NCI-H774 (cell line): ENCODE measurements around the gene CTSA.
"Not testable (repeated sequence)": the region's sequence is repeated elsewhere in the genome, so short reads cannot be mapped to it uniquely, and the experiment has no call there.

Experiments
- DNase-seq: peaks from one replicate; lab custom pipeline; 2025; lab: John Stamatoyannopoulos, UW

Gene CTSA

GRCh38 chr20:45896641-45897161 lies 5.6 kb downstream of the CTSA start:
- DNase-seq, result no peak

DNA sequence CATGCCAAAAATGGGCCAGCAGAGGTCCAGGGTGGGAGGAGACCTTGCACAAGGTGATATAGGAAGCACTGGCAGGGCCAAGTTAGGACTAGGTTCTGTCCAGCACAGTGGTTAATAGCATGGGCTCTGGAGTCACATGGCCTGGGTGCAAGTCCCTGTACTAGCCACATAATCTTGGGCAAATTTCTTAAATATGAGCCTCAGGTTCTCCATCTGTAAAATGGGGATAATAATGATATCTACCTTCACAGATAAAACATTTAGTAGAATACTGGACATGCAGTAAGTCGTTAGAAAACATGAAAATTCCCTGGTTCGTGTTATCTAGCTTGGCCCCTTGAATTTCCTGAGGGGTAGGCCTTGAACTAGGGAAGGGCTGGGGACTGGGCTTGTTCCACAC lies 6.2 kb downstream of the CTSA start:
- no peak for DNase-seq

DNA sequence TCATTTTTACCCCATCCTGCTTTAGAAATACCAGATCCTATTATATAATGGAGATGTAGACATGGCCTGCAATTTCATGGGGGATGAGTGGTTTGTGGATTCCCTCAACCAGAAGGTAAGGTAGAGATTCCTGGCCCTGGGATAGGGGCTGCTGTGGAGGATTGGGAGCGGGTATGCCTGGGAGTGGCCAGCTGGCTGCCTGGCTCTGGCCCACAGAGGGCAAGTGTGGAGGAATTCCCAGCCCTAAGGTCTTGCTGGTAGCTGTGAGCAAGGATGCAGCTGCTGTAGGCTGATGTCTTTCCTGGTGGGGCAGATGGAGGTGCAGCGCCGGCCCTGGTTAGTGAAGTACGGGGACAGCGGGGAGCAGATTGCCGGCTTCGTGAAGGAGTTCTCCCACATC lies 6.6 kb downstream of the CTSA start:
- no peak for DNase-seq

- no peak for DNase-seq
Measured at GRCh38 chr20:45898285-45898684, 7.2 kb downstream of the CTSA start.

DNA sequence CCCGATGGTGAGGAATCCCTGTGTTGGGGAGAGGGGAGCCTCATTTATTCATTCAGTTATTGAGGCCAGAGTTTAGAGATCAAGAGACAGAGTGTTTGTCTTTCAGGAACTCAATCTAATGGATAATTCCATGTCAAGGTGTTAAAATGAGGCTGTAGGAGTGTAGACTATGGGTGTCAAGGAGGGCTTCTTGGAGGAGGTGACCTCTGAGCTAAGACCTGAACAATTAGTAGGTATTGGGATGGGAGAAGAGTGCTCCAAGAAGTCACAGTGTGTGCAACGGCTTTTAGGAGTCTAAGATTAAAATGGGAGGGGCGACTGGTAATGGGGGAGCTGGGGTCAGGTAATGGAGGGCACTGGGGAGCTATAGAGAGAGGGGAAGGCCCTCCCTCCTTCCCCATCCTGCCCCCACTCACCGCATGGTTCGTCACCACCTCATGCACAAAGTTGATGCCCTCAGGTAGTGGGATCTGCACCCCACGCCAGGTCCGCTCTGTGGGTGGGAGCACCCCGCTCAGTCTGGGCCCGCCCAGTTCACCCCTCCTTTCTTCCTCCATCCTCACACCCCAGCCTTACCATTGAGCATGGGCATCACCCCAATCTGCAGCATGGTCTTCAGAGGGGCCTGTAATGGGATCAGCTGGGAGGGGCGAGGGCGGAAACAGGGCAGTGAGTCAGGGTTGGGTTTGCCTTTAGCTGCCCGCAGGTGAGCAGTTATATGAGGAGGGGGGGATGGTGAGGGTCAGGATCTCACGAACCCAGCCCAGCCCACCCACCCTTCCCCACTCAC lies 8.1 kb downstream of the CTSA start:
- no peak for DNase-seq

DNA sequence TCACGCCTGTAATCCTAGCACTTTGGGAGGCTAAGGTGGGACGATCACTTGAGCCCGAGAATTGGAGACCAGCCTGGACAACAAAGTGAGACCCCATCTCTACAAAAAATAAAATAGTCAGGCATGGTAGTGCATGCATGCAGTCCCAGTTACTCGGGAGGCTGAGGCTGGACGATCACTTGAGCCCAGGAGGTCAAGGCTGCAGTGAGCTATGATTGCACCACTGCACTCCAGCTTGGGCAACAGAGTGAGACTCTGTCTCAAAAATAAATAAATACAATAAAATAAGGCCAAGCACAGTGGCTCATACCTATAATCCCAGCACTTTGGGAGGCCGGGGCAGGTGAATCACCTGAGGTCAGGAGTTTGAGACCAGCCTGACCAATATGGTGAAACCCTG lies 10.2 kb downstream of the CTSA start:
- not testable (repeated sequence) for DNase-seq

- no peak for DNase-seq
Measured at GRCh38 chr20:45902199-45902701, 11.1 kb downstream of the CTSA start.

DNA sequence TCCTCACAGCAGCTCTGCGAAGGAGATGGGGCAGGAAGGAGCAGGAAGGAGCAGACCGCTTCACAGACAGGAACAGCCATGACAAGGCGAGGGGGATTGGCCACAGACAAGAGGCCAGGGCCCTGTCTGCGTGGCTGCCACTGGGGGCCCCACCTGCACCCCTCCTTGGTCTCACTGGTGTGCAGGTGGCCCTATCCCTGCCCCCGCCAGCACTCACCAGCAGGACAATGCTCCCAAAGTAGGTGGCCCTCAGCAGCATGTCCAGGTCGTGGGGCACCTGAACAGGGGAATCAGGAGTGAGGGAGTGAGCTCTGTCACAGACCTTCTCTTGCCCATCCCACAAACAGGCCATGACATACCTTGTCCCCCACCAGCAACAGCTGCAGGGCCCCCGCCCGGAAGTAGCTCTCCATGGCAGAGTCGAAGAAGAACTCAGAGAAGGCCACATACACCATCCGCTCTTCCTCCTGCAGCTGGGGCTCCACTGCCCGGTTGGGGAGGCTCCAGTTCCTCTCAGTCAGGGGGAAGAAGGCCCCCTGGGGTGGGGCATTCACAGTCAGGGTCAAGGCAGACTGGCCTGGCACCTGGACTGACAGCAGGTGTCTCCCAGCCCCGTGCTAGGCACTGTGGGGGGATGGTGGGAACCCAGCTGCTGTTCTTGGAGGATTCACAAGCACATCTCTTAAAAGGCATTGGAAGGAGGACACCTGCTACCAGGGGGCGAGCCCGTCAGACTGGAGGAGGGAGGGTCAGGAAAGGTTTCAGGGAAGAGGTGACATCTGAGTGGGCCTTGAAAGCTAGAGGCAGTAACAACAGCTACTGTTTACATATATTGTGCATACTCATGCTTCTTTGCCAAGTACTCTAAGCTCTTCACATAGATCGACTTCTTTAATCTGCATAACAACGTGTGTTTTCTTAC lies 13.7 kb downstream of the CTSA start:
- no peak for DNase-seq

GRCh38 chr20:45905505-45906079 lies 14.5 kb downstream of the CTSA start:
- DNase-seq, result no peak

DNA sequence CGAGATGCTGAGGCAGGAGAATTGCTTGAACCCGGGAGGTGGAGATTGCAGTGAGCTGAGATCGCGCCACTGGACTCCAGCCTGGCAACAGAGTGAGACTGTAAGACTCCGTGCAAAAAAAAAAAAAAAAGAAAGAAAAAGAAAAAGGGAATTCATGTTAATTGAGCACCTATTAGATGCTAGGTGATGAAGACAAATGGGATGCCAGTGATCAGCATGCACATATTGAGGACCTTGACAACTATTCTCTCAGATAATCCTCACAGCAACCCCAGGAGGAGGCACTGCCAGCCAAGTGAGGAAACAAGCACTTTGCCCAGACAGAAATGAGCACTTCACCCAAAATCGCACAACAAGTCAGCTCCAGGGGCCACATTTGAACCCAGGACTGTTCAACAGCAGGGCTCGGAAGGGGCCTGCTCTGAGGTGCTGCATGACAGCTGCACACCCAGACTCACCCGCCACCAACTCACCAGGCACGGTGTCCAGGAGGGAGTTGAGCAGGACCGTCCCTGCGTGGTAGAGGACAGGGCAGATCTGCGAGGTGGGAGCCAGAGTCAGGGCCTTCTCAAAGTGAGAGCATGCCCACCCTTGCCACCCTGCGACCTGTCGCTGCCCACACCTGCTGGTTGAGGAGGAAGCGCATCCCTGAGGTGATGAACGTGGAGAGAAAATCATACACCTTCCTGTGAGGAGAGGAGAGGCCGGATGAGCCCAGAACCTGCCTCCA lies 16.2 kb downstream of the CTSA start:
- DNase-seq, result no peak

- DNase-seq, result no peak
Measured at GRCh38 chr20:45908084-45908483, 16.9 kb downstream of the CTSA start.

- DNase-seq, result no peak
Measured at GRCh38 chr20:45909336-45909808, 18.2 kb downstream of the CTSA start.

GRCh38 chr20:45909817-45910669 lies 18.9 kb downstream of the CTSA start:
- DNase-seq, result no peak

DNA sequence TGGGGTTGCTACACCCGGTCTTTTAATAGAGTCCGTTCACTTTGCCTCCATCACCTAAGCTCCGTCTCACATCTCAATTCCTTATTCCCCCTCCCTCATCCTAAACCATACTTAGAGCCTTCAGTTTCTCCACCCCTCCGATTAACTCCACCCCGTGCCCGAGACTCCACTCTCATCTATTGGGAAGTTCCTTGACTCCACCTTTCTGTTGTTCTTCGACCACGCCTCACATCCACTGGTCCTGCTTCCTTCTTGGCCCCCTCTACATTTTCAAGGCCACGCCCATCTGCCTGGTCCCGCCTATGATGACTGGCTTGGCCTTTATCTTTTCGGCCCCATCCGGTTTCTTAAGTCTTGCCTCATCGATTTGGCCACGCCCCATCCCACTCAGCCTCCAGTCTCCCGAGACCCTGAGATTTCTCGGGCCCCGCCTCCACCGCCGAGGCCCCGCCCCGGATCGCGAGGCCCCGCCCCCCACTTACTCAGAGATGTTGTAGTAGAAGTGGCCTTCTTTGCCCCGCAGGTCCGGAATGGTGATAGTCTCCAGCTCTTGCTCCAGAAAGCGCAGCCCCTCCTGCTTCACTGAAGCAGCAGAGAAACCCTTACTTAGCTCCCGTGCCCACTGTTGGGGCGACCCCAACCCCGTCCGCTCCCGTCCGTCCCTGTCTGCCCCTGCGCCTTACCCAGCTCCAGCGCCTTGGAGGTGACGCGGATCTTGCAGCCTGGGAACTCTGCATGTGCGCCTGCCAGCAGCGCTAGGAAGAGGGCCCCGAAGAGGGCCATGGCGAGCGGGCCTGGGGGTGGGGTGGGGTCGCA lies 19.7 kb downstream of the CTSA start:
- peak; percentile 54 for DNase-seq

GRCh38 chr20:45911486-45912343 lies 20.6 kb downstream of the CTSA start, which contains the start of gene PLTP:
Gene PLTP, minus strand, starts transcription at chr20:45912155. Its CDS starts 703 bp downstream, at chr20:45911452.
- no peak for DNase-seq

GRCh38 chr20:45912344-45912682 lies 21.2 kb downstream of the CTSA start:
- no peak for DNase-seq

DNA sequence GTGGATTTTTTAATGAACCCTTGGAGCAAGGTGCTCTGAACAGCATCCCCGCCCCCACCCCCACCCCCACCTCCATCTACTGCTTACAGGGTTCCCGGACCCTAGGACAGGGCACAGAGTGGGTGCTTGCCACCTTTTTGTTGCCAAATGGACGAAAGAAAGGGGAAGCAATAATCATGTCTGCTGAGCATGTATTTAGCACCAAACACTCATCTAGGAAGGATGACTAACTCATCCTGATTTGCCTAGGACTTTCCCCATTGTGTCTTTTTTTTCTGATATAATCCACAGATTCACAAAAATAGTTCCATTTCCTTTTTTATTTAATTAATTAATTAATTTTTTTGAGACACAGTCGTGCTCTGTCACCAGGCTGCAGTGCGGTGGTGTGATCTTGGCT lies 22.0 kb downstream of the CTSA start:
- DNase-seq, result no peak

DNA sequence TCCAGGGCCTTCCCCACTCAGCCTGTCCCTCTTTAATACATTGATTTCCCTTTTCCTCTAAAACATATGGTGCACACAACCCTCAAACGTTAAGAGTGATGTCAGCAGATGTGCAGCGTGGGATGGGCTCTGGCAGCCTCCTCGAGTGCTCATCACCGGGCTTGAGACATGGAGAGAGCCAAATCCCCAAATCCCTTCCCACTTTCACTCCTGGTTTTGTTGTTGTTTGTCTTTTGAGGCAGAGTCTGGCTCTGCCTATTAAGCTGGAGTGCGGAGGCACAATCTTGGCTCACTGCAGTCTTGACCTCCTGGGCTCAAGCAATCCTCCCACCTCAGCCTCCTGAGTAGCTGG lies 26.6 kb downstream of the CTSA start:
- DNase-seq, result no peak
